ENCODE measurements around the gene GRID1.

Gene GRID1

DNA sequence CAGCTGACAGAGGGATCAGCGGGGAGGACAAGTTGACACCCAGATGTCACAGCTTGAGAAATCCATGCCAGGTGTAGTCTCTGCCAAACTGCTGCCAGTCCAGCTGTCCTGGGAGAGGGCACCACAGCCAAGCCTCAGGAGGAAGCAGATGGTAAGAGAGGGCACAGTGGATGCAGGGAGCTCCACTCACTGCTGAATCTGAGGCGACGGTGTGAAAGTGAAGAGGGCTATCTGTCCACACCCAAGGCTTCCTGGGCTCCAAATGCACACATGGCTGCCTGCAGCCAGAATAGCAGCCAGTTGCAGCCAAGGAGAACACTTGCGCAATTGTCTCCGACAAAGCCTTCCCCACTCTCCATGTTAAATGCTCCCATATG is 502.4 kb downstream of the GRID1 start:
- TF ChIP-seq CTCF (conservative IDR thresholded peaks at IDR 0.05; ENCODE audit: control insufficient read depth, insufficient read depth, low read depth, low read length): no peak
- peak; percentile 24 for DNase-seq (ENCODE audit: low read depth)
- H3K4me3 ChIP-seq (ENCODE audit: control insufficient read depth, low read depth, low read length): no peak overlapping the region

DNA sequence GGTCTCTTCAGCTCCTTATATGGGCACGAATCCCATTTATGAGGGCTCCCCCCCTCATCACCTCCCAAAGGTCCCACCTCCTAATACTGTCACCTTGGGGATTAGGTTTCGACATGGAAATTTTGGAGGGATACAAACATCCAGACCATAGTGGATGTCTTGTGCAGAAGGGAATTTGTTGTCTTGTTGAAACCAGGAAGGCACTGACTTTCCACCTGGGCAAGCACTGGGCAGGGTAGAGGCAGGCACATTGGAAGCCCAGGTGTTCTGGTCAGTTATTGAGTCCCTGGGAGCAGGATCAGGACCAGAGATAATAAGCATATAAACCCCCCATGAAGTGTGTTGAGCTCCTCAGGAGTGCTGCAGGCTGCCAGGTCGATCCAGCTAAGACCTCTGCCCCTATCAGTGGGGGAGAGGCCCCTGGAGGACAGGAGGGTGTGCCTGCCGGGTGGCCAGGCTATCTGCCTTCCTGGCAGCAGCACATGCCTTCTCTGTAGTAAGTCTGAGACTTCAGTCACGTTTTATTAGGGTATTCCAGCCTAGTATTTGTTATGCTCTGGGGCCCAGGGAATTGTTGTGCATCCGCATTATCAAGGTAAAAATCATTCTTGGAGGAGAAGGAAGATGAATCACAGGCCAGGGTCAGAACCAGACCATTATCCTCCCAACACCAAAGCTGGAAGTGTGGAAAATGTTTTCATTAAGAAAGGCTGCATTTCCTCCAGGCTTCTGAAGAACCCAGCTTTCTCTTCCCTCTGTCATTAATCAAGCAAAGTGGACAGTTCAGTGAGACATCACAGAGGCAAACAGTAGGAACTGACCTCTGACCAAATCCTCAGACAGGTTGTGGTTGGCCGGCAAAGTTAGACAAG is 503.1 kb downstream of the GRID1 start:
- H3K4me3 ChIP-seq (ENCODE audit: control insufficient read depth, low read depth, low read length): no peak overlapping the region
- no peak for TF ChIP-seq CTCF (conservative IDR thresholded peaks at IDR 0.05; ENCODE audit: control insufficient read depth, insufficient read depth, low read depth, low read length)
- no peak for DNase-seq (ENCODE audit: low read depth)

DNA sequence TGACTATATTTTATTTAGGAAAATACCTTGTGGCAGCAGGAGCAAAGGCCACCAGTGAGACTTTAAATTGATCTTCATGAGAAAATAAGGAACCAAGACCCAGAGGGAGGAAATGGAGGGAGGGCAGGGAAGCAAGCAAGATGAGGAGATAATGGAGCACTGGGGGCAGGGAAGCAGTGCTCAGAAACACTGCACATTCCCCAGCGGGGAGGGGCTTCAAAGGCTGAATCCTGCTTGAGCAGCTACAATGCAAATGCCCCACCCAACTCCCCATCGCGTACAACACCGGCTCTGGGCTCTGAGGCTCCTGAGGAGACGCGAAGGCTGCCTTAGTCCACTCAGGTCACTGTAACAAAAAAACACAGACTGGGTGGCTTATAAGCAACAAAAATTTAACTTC is 503.8 kb downstream of the GRID1 start:
- H3K4me3 ChIP-seq (ENCODE audit: control insufficient read depth, low read depth, low read length): no peak overlapping the region
- TF ChIP-seq CTCF (conservative IDR thresholded peaks at IDR 0.05; ENCODE audit: control insufficient read depth, insufficient read depth, low read depth, low read length): no peak
- no peak for DNase-seq (ENCODE audit: low read depth)

- no peak for TF ChIP-seq CTCF (conservative IDR thresholded peaks at IDR 0.05; ENCODE audit: control insufficient read depth, insufficient read depth, low read depth, low read length)
- H3K4me3 ChIP-seq (ENCODE audit: control insufficient read depth, low read depth, low read length): no peak overlapping the region
- no peak for DNase-seq (ENCODE audit: low read depth)
Measured at GRCh38 chr10:85861513-85862197, 504.9 kb downstream of the GRID1 start.

DNA sequence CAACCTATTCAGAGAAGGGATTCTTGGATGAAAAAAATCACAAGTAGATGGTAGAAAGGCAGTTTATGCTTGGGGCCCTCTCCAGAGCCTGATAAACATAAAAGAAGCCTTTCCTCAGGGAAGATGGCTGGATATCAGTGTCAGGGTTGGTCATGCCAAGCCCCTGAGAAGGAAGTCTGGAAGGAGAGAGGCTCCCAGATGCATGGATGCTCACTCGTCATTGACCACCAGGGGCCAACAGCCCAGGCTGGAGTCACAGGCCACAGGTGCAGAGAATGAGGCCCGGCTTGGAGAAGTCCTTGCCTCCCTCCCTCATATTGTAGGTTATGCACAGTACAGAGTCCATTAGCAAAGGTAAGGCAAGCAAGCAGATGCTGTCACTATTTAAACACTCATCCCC is 506.7 kb downstream of the GRID1 start:
- DNase-seq (ENCODE audit: low read depth): no peak
- no peak overlapping the region for H3K4me3 ChIP-seq (ENCODE audit: control insufficient read depth, low read depth, low read length)
- no peak for TF ChIP-seq CTCF (conservative IDR thresholded peaks at IDR 0.05; ENCODE audit: control insufficient read depth, insufficient read depth, low read depth, low read length)

DNA sequence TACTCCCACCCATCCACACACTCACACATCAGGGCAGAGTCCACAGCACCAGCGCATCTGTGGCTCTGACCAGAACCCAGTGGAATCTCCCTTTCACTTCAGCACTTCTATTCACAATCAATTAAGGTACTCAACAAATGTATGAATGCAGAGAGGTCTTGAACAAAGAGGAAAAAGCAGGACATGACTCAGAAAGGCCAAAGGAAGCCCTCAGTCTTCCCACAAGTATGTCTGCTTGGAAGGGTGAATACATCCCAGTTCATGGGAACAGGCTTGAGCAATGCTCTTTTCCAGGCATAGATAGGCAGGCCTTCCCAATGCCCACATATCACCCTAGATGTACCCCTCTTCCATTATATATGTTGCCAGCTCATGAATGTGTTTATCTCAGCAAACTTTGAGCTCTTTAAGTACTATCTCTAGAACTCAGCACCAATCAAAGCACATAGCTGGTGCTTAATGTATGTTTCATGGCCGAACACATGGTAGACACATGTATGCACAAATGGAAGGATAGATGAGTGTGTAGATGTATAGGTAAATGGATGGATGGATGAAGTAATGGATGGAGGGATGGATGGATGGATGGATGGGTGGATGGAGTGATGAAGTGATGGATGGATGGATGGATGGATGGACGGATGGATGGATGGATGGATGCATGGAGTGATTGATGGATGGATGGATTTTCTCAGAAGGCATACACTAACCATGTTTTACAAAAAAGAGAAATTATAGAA is 507.6 kb downstream of the GRID1 start:
- H3K4me3 ChIP-seq (ENCODE audit: control insufficient read depth, low read depth, low read length): no peak overlapping the region
- no peak for TF ChIP-seq CTCF (conservative IDR thresholded peaks at IDR 0.05; ENCODE audit: control insufficient read depth, insufficient read depth, low read depth, low read length)
- DNase-seq (ENCODE audit: low read depth): peak; percentile 11

All from fibroblast of mammary gland (primary cell).